OCI-LY7 (cell line): ENCODE measurements around the gene UGT1A3. TPM values are rescaled to one million over a fixed set of nuclear protein-coding genes. Genes with fewer than 3 reads are reported as not detected.
A peak's percentile ranks its signal among the peaks of the same experiment; 100 is the strongest.

Source experiments
- BruUV-seq: library from RNA; stranded (reverse); fragments of 400-500 nt; replicated peaks from 2 replicates; lab custom pipeline; 2021; lab: Mats Ljungman, UMichigan
- CTCF ChIA-PET: fragments of 300-600 bp; sonication (Branson Sonifier 250); formaldehyde crosslinking; loops from one replicate; lab custom pipeline; 2022; ENCODE audit warnings: antibody characterized with exemption; ENCODE audit not compliant: unreplicated experiment; lab: Charles Lee
- POLR2A ChIA-PET: fragments of 300-600 bp; sonication (Branson Sonifier 250); formaldehyde crosslinking; loops from one replicate; lab custom pipeline; 2022; ENCODE audit warnings: antibody characterized with exemption; lab: Charles Lee
- DNase-seq: peaks from one replicate; pipeline ENCODE4 v3.0.0-alpha.2; 2015; ENCODE audit warnings: low spot score
- H2AFZ ChIP-seq: fragments of 200-600 bp; sonication (generic), shearing (Covaris generic); 2 replicates; pipeline ENCODE4 v1.6.1; 2014; ENCODE audit warnings: mild to moderate bottlenecking, antibody characterized with exemption, low read length, moderate library complexity
- H3K27ac ChIP-seq: fragments of 200-600 bp; sonication (generic); 2 replicates; pipeline ENCODE4 v1.5.1; 2014; ENCODE audit warnings: mixed run types, low read depth, mild to moderate bottlenecking, moderate library complexity, low read length, inconsistent platforms; ENCODE audit not compliant: poor library complexity, severe bottlenecking
- H3K36me3 ChIP-seq: fragments of 200-600 bp; sonication (generic); 2 replicates; pipeline ENCODE4 v1.6.1; 2014; ENCODE audit warnings: mild to moderate bottlenecking, antibody characterized with exemption, low read length, moderate library complexity, mixed read lengths; ENCODE audit not compliant: insufficient read depth
- H3K4me1 ChIP-seq: fragments of 200-600 bp; sonication (generic); 2 replicates; pipeline ENCODE4 v1.5.1; 2014; ENCODE audit warnings: mild to moderate bottlenecking, low read length; ENCODE audit not compliant: insufficient read depth, poor library complexity, severe bottlenecking
- H3K4me2 ChIP-seq: fragments of 200-600 bp; sonication (generic); 2 replicates; pipeline ENCODE4 v1.6.1; 2014; ENCODE audit warnings: mild to moderate bottlenecking, low read length
- H3K4me3 ChIP-seq: fragments of 200-600 bp; sonication (generic); 2 replicates; pipeline ENCODE4 v1.5.1; 2014; ENCODE audit warnings: mild to moderate bottlenecking, low read depth, low read length; ENCODE audit not compliant: poor library complexity, severe bottlenecking
- H3K79me2 ChIP-seq: fragments of 200-600 bp; sonication (generic); 2 replicates; pipeline ENCODE4 v1.6.1; 2016; ENCODE audit warnings: low read depth, mild to moderate bottlenecking, low read length, moderate library complexity, mixed read lengths; ENCODE audit not compliant: insufficient read depth
- H3K9me2 ChIP-seq: fragments of 200-600 bp; sonication (generic); 2 replicates; pipeline ENCODE4 v1.6.1; 2016; ENCODE audit warnings: mild to moderate bottlenecking, low read length, mixed read lengths; ENCODE audit not compliant: insufficient read depth
- H3K9me3 ChIP-seq: fragments of 200-600 bp; sonication (generic); 2 replicates; pipeline ENCODE4 v1.6.1; 2014; ENCODE audit warnings: mild to moderate bottlenecking, mixed run types, low read length, mixed read lengths
- H4K20me1 ChIP-seq: fragments of 200-600 bp; sonication (generic); 2 replicates; pipeline ENCODE4 v1.6.1; 2014; ENCODE audit warnings: mild to moderate bottlenecking, antibody characterized with exemption, low read length, moderate library complexity, mixed read lengths; ENCODE audit not compliant: insufficient read depth
- CTCF ChIP-seq: fragments of 200-600 bp; sonication (generic); conservative IDR thresholded peaks from 2 replicates; pipeline ENCODE4 v1.5.1; 2014; ENCODE audit warnings: mild to moderate bottlenecking, antibody characterized with exemption, low read length, moderate library complexity, mixed read lengths
- EZH2phosphoT487 ChIP-seq: fragments of 200-600 bp; sonication (generic); IDR thresholded peaks from 2 replicates; pipeline ENCODE4 v1.6.1; 2018; ENCODE audit warnings: low read depth, borderline replicate concordance, mild to moderate bottlenecking, mixed run types, antibody characterized with exemption, low read length, moderate library complexity, mixed read lengths
- intact Hi-C: fragments of 100-400 bp; cut with micrococcal nuclease; formaldehyde crosslinking; loops from one replicate; pipeline ENCODE4 v1.10.0; 2022; ENCODE audit not compliant: unreplicated experiment
- total RNA-seq, 2 experiments: library from RNA; depleted of rRNA in 1 of 2; stranded (reverse); fragments of >200 nt in 1 of 2; shearing (Covaris generic) in 1 of 2; gene quantifications; 2 replicates each; pipeline ENCODE4 v1.2.3, GENCODE V29; 2014 to 2022

The UGT1A3 gene
- total RNA-seq, 2 experiments from 2014 or later, result not detected

DNA sequence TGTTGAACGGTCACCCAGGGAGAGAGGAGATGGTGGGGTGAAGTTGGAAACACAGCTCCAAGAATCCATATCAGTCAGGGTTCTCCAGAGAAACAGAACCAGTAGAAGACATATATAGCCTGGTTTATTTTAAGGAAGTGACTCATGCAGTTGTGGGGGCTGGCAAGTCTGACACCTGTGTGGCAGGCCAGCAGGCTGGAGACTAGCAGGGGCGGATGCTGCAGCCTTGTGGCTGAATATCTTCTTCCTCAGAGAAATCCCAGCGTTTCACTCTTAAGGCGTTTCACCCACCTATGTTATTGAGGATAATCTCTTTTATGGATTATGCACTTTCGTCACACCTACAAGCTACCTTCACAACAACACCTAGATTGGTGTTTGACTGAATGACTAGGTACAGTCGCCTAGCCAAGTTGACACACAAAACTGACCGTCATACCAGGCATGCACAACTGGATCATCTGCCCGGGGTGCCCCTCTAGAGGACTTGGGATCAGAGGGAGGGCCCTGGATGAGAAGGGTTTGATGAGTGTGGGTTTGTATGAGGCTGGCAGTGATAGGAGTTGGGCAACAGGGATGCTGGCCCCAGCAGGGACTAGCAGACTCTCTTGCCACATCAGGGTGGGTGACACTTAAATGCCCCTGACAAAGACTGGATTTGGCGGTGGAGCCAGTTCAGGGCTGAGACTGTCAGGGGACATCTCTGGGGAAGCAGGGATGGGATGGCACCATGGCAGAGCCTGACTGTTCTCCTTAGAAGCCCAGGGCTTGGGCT, 72.7 kb downstream of the UGT1A3 start:
- H4K20me1 ChIP-seq, result no peaks in the 10 kb centered on the region
- peaks cover 11% of the 10 kb centered on the region for H3K4me1 ChIP-seq
- BruUV-seq, result no TSS peak
- POLR2A ChIA-PET, result interaction anchor here (1.3 kb wide), 1 partner anchor 10 kb away, joined by 3 read pairs; no protein-coding TSS in a partner anchor
- no peaks in the 10 kb centered on the region for H3K79me2 ChIP-seq
- DNase-seq, result peak; percentile 57
- no peaks in the 10 kb centered on the region for H3K9me3 ChIP-seq
- H3K9me2 ChIP-seq, result no peaks in the 10 kb centered on the region
- no peak overlapping the region for H2AFZ ChIP-seq
- no peak overlapping the region for H3K4me3 ChIP-seq
- no peak overlapping the region for H3K27ac ChIP-seq
- TF ChIP-seq EZH2phosphoT487, result no peak
- peak; percentile 39 for TF ChIP-seq CTCF
- no peak overlapping the region; the same call in 1 of the 2 replicates for H3K4me2 ChIP-seq
- intact Hi-C loops, result no loop called here
- no peaks in the 10 kb centered on the region for H3K36me3 ChIP-seq
- CTCF ChIA-PET, result no interaction called here

GRCh38 chr2:233802132-233802815, 73.4 kb downstream of the UGT1A3 start:
- BruUV-seq, result no TSS peak
- no peaks in the 10 kb centered on the region for H3K36me3 ChIP-seq
- H3K79me2 ChIP-seq, result no peaks in the 10 kb centered on the region
- H4K20me1 ChIP-seq, result no peaks in the 10 kb centered on the region
- TF ChIP-seq EZH2phosphoT487 (no peak), CTCF (no peak)
- no peak overlapping the region for H3K4me2 ChIP-seq
- no peaks in the 10 kb centered on the region for H3K9me3 ChIP-seq
- ChIA-PET POLR2A (interaction anchor here (1.3 kb wide), 1 partner anchor 11 kb away, joined by 3 read pairs; no protein-coding TSS in a partner anchor), CTCF (no interaction called here)
- no peaks in the 10 kb centered on the region for H3K9me2 ChIP-seq
- no peak overlapping the region for H2AFZ ChIP-seq
- no peak for DNase-seq
- intact Hi-C loops, result no loop called here
- no peak overlapping the region for H3K27ac ChIP-seq
- H3K4me1 ChIP-seq, result peaks cover 11% of the 10 kb centered on the region
- no peak overlapping the region for H3K4me3 ChIP-seq
